Spinal cord (tissue), 10 donors: ENCODE data around the gene QRFPR. TPM values are rescaled to one million over a fixed set of nuclear protein-coding genes. Genes with fewer than 3 reads are reported as not detected.

Experiments
- DNase-seq, 6 donors: peaks; one replicate each; pipeline versions ENCODE4 v3.0.0 to v3.0.0-alpha.2; 2013 to 2015; ENCODE audit warnings: low spot score in 6 of 6, low read depth in 4 of 6
- H3K27ac ChIP-seq: one replicate; pipeline ENCODE4 v1.5.1; 2013; ENCODE audit warnings: low read depth, low read length, control low read depth
- H3K27me3 ChIP-seq: one replicate; pipeline ENCODE4 v1.6.1; 2013; ENCODE audit warnings: low read length; ENCODE audit not compliant: control insufficient read depth, insufficient read depth
- H3K36me3 ChIP-seq: one replicate; pipeline ENCODE4 v1.6.1; 2013; ENCODE audit warnings: low read length; ENCODE audit not compliant: control insufficient read depth, insufficient read depth
- H3K4me1 ChIP-seq: one replicate; pipeline ENCODE4 v1.6.1; 2013; ENCODE audit warnings: low read length; ENCODE audit not compliant: control insufficient read depth, insufficient read depth
- H3K4me3 ChIP-seq: one replicate; pipeline ENCODE4 v1.5.1; 2013; ENCODE audit warnings: low read depth, low read length, control low read depth
- H3K9me3 ChIP-seq: one replicate; pipeline ENCODE4 v1.6.1; 2013; ENCODE audit warnings: low read length; ENCODE audit not compliant: control insufficient read depth, insufficient read depth
- WGBS: methylation state at CpG from one replicate; pipeline ENCODE4 v1.1.5; 2013; ENCODE audit warnings: missing lambda C conversion rate; ENCODE audit not compliant: insufficient coverage; 5-methylcytosine and 5-hydroxymethylcytosine counted together
- polyA plus RNA-seq, 2 donors: library from polyadenylated mRNA; unstranded; fragments of 120-200 nt; gene quantifications; one replicate each; pipeline ENCODE4 v1.2.1, GENCODE V29; 2013; ENCODE audit not compliant: insufficient read length in 2 of 2
- small RNA-seq: library from RNA; depleted of rRNA; stranded (forward); fragments of <200 nt; gene quantifications from one replicate; pipeline ENCODE3, GENCODE V24; 2014; ENCODE audit warnings: low replicate concordance
- total RNA-seq, 2 donors: library from RNA; depleted of rRNA in 1 of 2; stranded (reverse); fragments of 120-200 nt in 1 of 2; fragments of >200 nt in 1 of 2; gene quantifications; one replicate each; pipeline versions ENCODE4 v1.2.3 to v1.2.4, GENCODE V29; 2013 to 2014
- donor health status: healthy.

QRFPR gene
- total and polyA plus RNA-seq, 4 donors, result 0.90 to 4.4 (median 1.5) TPM

DNA sequence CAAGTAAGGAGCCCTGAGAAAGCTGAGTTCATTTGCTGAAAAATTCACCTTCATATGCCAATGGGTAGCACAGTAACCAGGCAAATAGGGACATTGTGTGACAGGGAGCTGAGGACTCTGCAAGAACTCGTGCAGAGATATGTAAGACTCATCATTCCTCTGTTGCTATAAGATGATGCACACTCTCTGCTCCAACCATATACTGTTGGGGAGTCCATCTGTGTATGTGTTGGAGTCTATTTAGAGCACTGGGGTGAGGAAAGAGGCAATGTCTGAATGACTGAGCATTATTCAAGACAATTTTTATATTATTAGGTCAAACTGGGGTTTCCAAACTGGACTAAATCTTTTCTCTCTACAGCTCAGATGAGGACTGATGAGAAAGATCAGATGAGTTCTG, 100.4 kb downstream of the QRFPR start:
- no peak overlapping the region for H3K4me3 ChIP-seq
- H3K4me1 ChIP-seq, result no peaks in the 10 kb centered on the region
- H3K27ac ChIP-seq, result no peak overlapping the region
- no peaks in the 10 kb centered on the region for H3K9me3 ChIP-seq
- DNase-seq, result no peak
- H3K36me3 ChIP-seq, result no peaks in the 10 kb centered on the region
- H3K27me3 ChIP-seq, result no peaks in the 10 kb centered on the region
- WGBS, result no CpG with 5 or more reads among the region's 1 CpG

DNA sequence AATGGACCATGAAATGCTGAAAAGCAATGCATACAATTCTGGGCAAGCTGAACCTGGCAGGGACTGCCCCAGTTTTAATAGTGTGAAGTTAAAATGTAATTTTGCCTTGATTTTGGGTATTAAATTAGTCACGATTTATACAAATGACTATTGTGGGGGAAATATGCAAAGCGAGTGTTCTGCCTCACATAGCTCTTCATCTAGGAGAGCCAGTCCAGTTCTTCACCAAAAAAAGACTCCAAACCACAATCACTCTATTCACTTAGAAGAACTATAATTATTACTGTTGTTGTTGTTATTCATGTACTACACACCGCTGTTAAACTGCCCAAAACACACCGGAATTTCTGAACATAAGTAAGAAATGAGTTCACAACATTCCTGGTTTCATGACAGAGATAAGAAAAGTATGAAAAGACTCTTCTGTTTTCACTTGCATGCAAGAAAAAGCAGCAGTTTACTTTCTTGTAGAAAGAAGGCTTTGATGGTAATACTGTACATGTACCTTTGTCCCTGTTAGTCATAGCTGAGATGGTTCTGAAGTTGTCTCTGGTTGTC, 101.9 kb downstream of the QRFPR start:
- WGBS, result no CpG with 5 or more reads among the region's 4 CpGs

More for the DNA sequence above, 101.9 kb downstream of the QRFPR start:
- Histone ChIP-seq H3K9me3 (no peaks in the 10 kb centered on the region), H3K27me3 (no peaks in the 10 kb centered on the region), H3K27ac (no peak overlapping the region), H3K36me3 (no peaks in the 10 kb centered on the region), H3K4me1 (no peaks in the 10 kb centered on the region), H3K4me3 (no peak overlapping the region)
- DNase-seq, result peak in 1 of 6 donors; percentile 3

Small RNA genes within 50 kb of the gene (small RNA-seq; reads per million reads assigned to genes)
- not detected for gene RF00019

Other genes with a start within 250 kb of the QRFPR start
- gene TNIP3, start 216.7 kb downstream of the QRFPR start, total RNA-seq, result 1 to 10 TPM in 1 of 2 donors, under 1 TPM in 1; 0.39 to 1.1 TPM
- 1 to 10 TPM; 1.7 to 2.1 TPM for gene TNIP3, start 216.7 kb downstream of the QRFPR start, polyA plus RNA-seq